TTC549 (cell line): Measurements from ENCODE around the gene CBX8.

Experiments
- FAIRE-seq: peaks from 2 replicates; lab custom pipeline; 2012; peaks lifted over from hg19 to GRCh38; lab: Jason Lieb, UNC

CBX8 gene

GRCh38 chr17:79819534-79820276 is 22.8 kb upstream of the CBX8 start:
- FAIRE-seq, result no peak

- FAIRE-seq, result no peak
Measured at GRCh38 chr17:79819085-79819484, 22.2 kb upstream of the CBX8 start.

GRCh38 chr17:79818026-79818758 is 21.3 kb upstream of the CBX8 start:
- FAIRE-seq, result no peak

DNA sequence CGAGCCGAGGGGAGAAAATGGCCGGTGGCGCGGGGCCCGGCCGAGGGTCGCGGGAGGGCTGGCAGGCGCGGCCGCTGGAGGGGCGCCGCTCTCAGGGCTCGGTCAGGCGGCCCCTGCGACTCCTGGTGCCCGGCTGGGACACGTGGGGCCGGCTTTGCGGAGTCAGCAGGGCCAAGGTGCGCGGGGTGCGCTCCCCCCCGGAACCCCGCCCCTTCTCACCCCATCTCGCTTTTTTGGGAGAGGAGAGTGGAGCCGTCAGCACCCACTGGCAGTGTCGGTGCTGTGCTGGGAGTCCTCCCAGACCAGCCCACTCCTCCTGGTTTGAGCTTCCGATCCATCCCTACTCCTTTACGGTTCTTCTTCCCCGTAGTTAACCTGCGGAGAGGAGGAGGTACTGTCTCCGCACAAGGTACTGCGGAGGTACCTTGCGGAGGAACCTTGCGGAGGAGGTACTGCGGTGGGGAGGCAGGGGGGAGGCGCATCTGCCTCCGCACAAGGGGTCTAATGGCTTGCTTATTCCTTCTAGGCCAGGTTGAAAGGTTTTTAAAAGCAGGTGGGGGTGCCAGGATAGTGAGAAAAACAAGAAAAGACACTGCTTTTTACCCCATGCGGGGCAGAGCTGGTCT is 19.1 kb upstream of the CBX8 start:
- FAIRE-seq, result no peak

GRCh38 chr17:79814974-79815835 is 18.3 kb upstream of the CBX8 start:
- no peak for FAIRE-seq

DNA sequence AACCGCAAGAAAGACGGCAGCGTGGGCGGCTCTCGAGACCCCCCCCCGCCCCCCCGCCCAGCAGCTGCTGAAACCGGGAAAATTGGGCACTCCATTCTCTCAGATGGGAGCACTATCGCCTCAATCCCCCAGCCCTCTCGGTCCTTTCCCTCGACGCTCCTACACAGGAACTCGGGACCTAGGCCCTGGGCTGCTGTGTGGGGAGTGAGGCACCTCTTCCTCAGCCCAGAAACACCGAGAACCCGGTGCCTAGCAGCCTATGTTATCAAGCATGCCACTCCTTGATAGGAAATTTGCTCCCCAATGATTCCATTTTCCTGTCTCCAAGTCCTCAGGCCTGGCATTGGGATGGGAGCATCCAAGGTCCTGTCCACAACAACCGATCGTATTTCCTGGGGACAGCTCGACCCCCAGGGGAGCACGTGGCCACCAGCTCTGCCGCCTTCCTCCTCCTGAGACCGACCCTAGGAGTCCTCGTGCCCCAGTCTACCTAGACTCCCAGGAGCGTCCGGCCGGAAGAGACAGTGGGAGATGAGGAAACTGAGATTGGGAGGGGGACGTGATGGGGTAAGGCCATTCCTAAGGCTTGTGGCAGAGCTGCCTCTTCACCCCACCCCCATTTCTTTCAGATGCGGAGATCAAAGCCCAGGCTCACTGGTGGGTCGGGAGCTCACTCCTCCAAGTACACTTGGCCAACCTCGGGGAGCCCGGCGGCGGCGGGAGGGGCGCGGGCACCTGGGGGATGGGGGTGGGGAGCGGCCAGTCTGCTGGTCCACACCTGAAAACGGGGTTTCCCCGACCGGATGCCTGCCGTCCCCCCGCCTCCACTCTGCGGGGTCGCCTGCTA is 17.5 kb upstream of the CBX8 start:
- no peak for FAIRE-seq

DNA sequence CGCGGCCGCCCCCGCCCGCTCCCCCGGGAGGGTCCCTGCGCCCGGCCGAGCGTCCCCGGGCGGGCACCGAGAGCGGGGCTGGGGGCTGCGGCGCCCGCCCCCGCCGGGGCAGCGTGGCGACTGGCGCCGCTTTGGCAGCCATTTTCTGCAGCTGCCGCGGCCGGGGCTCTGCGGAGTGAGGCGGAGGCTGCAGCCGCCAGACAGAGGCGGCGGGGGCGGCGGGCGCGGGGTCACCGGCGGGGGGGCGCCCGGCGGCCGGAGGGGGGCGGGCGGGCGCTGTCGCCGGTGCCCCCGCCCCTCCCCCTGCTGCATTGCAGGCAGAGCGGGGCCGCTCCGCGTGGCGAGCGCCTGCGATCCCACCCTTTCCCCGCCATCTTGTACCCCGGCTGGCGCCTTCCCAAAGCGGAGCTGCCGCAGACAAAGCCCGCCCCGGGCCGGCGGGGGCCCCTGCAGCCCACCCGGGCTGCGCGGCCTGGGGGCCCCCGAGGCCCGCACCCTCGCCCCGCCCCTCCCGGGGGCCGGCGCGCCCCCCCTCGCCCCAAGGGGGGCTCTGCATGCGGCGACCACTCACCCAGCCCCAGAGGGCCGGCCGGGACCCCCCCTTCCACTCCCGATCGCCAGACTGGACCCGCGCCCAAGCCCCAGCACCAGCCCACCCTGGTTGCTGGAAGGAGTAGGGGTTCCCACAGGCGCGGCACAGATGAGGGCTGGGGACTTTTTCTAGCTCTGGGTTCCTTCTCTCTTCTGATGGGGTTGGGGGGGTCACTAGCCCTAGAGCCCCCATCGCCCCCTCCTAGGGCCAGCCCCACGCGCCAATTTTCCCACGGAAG is 16.6 kb upstream of the CBX8 start:
- FAIRE-seq, result no peak

DNA sequence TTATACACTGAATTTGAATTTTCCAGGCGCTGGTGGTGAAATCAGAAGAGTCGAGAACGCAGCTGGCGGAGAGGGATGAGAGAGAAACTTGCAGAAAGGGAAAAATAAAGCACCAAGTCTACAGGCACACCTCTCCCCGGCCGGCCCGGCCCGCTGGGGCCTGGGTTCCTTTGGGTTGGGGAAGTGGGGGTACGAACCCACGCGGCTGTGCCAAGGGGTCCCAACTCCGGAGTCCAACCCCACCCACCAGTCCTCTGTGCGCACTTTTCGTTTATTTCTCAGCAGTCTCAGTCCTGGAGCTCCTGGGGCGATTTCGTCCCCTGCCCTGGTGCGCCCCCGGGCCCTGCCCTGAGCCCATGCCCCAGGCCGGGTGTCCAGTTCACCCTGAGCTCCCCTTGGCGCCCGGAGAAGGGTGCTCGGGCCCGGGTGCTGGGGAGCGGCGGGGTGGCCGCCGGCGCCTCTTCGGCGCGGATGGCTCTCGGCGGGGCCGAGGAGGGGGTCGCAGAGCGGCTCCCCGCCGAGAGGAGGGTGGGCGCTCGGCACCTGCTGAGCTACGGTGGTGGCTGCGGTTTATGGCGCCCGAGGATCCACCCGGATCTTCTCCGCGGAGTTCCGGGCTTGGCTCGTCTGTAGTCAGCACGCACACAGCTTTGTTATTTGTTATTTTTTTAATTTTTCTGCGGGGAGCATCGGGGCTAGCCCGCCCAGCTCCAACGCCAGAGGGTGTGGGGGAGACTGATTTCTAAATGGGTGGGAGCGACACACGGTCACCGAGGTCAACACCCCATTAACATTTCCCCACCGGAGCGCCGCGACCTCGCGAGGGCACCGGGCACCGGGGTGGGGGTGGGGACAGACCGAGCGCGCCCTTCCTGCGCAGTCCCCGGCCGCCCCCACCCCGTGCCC is 15.7 kb upstream of the CBX8 start:
- no peak for FAIRE-seq

DNA sequence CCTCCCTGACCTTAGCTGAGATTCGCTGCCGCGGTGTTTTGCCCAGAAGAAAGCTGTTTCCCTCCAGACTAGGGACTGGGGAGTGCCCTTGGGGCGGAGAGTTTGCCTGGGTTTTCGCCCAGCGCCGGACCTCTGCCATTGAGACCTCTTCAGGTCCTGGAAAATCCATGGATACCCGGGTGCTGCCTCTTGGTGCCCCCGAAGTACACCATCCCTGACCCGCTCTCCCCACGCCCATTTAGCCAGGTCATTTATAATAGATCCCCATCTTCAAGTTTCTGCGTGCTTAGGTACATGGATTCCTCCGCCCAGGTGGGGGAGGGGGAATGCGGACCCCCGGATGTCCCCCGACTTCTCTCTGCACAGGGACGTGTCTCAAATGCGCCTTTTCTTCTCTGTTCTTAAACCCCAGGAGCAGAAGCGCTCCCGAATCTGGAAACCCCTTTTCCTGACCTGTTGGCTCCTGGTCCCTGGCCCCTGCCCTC is 15.0 kb upstream of the CBX8 start:
- FAIRE-seq, result no peak

DNA sequence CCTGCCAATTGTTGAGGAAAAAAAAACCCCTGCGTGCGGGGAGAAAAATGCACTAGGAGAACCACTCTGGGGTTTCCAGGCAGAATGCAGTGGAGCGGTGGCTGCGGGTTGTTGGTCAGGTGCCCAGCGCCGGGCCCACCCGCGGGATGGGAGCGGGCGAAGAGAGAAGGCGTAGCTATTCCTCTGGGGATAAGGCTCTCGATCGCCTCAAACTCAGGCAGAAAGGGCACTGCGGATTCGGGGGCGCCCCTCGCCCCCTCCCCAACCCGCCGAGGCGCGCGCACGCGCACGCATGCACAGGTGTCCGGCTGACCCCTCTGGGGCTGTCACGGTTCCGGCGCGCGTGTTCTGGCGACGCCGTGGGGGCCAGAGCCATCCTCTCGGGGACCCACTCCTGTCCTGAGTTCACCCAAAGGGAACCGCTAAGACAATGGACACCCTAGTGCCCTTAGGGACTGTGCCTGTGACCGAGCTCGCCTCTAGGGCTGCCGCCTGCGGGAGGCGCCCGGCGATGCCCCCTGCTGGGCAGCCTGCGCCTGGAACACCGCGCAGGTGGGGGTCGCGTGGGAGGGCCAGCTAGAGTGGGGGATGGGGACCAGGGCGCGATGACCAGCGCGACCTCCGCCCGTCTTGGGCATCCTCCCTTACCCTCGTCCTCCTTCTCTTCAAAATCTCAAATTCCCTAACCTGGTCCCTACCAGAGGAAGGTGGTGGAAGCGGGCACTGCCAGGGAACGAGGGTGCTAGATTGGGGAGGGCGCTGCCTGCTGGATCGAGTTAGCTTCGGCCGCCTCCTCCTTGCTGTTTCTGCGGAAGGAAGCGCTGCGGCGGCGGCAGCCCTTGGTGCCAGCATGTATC is 14.4 kb upstream of the CBX8 start:
- no peak for FAIRE-seq

DNA sequence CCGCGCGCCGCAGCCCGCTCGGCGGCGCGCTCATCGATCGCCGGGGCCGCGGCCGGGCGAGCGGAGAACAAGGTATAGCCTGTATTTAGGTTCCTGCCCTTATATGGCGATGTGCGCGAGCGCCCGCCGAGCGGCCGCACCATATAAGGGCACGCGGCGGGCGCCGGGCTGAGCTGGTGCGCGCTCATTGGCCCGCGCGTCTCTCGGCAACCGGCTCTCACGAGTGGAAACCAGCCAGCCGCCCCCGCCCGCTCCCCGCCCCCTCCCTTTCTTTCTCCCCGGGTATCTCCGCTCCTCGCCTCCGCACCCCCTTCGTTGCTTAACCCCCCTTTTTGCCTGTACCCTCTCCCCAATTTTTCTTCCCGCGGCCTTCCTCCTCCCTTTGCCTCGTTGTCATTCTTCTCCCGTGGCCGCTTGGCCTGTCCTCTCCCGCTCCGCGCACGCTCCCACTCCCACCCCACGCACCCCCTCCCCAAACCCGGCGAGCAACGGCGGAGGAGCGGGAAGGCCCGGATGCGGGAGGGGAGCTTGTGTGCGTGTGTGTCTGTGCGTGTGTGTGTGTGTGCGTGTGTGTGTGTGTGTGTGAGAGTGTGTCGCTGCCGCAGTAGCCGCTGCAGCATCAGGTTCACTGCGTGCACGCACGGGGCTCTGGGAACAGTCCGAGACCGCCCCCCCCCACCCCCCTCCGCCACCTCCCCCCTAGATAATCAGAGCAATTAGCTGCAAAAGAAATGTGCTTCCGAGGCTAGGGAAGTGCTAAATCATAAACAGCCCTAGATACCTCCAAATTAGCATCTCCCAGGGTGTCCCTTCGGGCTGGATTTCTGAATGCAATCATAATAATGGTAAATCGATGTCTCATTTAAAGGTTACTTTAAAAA is 13.5 kb upstream of the CBX8 start:
- FAIRE-seq, result no peak

DNA sequence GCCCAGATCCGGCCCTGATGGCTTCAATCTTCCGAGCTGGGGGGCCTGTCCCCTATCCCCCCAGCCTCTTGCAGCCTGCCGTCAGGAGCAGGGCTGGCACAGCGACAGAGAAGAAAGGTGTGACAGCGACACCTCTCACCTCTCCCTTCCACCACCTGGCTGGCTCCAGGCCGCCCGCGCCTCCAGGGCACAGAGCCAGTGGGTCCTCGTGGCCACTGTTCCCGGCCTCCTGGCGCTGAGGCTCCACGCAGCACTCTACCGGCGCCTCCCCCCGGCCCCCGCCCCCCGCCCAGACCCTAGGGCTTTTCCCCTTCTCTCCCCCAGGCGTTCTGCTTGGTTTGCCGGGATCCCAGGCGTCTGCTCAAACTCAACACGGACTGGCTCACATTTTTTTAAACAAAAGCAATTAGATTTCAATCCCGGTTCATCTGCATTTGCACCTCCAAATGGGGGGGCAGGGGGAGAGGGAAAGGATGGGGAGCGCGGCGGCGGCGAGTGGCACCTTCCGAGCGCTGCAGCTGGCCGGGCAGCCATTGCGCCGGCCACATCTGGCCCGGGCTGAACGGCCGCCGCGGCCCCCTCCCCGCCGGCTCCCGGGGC is 12.8 kb upstream of the CBX8 start:
- no peak for FAIRE-seq

- no peak for FAIRE-seq
Measured at GRCh38 chr17:79808763-79809529, 12.1 kb upstream of the CBX8 start.

GRCh38 chr17:79806863-79807720 is 10.2 kb upstream of the CBX8 start:
- FAIRE-seq, result no peak

DNA sequence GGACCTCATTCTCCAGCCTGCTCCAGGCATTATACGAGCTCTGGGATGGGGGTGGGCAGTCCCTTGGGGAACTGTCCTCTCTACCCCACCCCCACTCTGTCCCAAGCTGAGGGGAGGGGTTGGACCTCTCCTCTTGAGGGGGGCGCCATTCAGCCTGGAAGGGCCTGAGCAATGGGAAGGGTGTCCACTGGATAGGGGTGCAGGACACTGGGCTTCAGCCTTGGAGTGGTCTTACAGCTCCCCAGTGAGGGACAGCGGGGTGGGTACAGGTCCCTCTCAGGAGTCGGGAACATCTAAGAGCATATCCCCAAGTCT is 9.5 kb upstream of the CBX8 start:
- no peak for FAIRE-seq
